Nephron (organoid): Measurements from ENCODE around the gene TWF2.

Experiments
- H3K27ac Mint-ChIP-seq, 3 experiments: 2 replicates each; pipeline ENCODE4 v1.8.0; 2020; ENCODE audit warnings: mixed read lengths in 3 of 3, mild to moderate bottlenecking in 2 of 3, moderate library complexity in 1 of 3
- H3K27me3 Mint-ChIP-seq: 2 replicates; pipeline ENCODE4 v1.8.0; 2021; ENCODE audit warnings: low read depth, mild to moderate bottlenecking, moderate library complexity, mixed read lengths
- H3K36me3 Mint-ChIP-seq: 2 replicates; pipeline ENCODE4 v1.8.0; 2020; ENCODE audit warnings: low read depth, mixed read lengths
- H3K4me1 Mint-ChIP-seq: 2 replicates; pipeline ENCODE4 v1.8.0; 2020; ENCODE audit warnings: mixed read lengths
- H3K4me3 Mint-ChIP-seq, 3 experiments: 2 replicates each; pipeline ENCODE4 v1.8.0; 2020; ENCODE audit warnings: mild to moderate bottlenecking in 3 of 3, mixed read lengths in 3 of 3, moderate library complexity in 2 of 3
- H3K9me3 Mint-ChIP-seq: 2 replicates; pipeline ENCODE4 v1.8.0; 2020; ENCODE audit warnings: mixed read lengths
- TF ChIP-seq, protein P1 (sequence below), 3 experiments: fragments of 200-600 bp; sonication (generic); IDR thresholded peaks; one replicate each; pipeline ENCODE4 v1.5.0; 2021; ENCODE audit warnings: antibody characterized with exemption in 3 of 3; ENCODE audit not compliant: unreplicated experiment in 3 of 3

Gene TWF2

GRCh38 chr3:52191663-52192062, 47.3 kb downstream of the TWF2 start:
- Mint-ChIP-seq H3K36me3 (no peaks in the 10 kb centered on the region), H3K27ac (peak overlapping the region in 2 of 3 experiments; percentile 67 to 89), H3K4me3 (no peak overlapping the region), H3K9me3 (no peaks in the 10 kb centered on the region), H3K27me3 (no peaks in the 10 kb centered on the region), H3K4me1 (peaks cover 47% of the 10 kb centered on the region)
- TF ChIP-seq, protein P1, sequence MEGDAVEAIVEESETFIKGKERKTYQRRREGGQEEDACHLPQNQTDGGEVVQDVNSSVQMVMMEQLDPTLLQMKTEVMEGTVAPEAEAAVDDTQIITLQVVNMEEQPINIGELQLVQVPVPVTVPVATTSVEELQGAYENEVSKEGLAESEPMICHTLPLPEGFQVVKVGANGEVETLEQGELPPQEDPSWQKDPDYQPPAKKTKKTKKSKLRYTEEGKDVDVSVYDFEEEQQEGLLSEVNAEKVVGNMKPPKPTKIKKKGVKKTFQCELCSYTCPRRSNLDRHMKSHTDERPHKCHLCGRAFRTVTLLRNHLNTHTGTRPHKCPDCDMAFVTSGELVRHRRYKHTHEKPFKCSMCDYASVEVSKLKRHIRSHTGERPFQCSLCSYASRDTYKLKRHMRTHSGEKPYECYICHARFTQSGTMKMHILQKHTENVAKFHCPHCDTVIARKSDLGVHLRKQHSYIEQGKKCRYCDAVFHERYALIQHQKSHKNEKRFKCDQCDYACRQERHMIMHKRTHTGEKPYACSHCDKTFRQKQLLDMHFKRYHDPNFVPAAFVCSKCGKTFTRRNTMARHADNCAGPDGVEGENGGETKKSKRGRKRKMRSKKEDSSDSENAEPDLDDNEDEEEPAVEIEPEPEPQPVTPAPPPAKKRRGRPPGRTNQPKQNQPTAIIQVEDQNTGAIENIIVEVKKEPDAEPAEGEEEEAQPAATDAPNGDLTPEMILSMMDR (IDR thresholded peaks at IDR 0.05; ENCODE audit: unreplicated experiment in 3 of 3): no peak

DNA sequence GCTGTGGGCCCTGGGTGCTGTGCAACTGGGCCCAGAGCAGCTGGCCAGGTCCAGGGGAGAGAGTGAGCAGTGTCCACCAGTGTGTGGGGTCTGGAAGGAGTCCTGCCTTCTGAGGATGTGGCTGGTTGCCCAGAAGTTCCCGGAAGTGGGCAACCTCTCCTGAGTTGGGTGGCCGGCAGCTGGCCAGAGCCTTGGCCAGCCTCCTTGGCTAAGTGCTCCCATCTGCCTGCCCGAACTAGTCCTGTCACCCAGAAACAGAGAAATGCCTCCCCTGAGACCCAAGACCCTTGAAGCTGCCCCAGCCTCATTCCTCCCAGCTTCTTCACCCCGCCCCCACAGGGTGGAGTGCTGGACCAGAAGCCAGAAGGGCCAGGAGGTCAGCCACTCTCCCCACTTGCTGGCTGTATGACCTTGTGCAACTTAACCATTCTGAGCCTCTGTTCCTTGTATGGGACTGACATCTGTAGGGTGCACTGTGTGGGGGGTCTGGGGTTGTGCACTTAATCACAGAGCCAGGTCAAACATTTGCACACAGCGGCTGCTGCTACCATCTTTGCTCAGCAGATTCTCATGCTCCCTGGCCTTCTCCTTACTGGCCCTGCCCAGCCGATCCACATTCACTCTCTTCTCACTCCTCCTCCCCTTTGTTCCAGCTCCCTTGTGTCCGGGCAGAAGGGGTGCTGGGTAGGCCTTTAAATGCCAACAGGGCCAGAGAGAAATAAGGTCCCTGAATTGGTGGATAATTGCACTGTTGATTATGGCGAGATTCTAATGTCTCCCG, 48.5 kb downstream of the TWF2 start:
- no peaks in the 10 kb centered on the region for H3K36me3 Mint-ChIP-seq
- H3K4me1 Mint-ChIP-seq: peaks cover 41% of the 10 kb centered on the region
- no peaks in the 10 kb centered on the region for H3K9me3 Mint-ChIP-seq
- H3K27me3 Mint-ChIP-seq: no peaks in the 10 kb centered on the region
- TF ChIP-seq, protein P1 (IDR thresholded peaks at IDR 0.05; ENCODE audit: unreplicated experiment in 3 of 3): no peak
- no peak overlapping the region for H3K4me3 Mint-ChIP-seq
- peak overlapping the region; percentile 71 to 96 (median 89) for H3K27ac Mint-ChIP-seq

GRCh38 chr3:52188556-52188955, 50.4 kb downstream of the TWF2 start:
- TF ChIP-seq, protein P1 (IDR thresholded peaks at IDR 0.05; ENCODE audit: unreplicated experiment in 3 of 3): no peak
- Mint-ChIP-seq H3K27ac (no peak overlapping the region), H3K27me3 (peaks cover 3% of the 10 kb centered on the region), H3K36me3 (no peaks in the 10 kb centered on the region), H3K4me3 (no peak overlapping the region), H3K4me1 (peaks cover 30% of the 10 kb centered on the region), H3K9me3 (no peaks in the 10 kb centered on the region)

DNA sequence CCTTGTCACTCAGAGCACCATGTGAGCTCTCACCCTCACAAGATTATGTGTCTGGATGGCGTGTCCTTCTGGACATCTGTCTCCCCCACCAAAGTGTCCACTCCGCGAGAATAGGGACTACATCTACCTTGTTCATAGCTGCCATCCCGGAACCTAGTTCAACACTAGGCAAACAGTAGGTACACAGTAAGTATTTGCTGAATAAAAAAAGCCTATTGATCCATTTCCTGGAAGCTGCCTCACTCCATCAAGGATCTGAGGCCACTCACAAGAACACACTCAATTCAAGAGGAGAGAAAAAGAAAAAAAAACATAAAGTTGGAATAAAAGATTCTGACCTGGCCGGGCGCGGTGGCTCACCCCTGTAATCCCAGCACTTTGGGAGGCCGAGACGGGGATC, 52.2 kb downstream of the TWF2 start:
- TF ChIP-seq, protein P1 (IDR thresholded peaks at IDR 0.05; ENCODE audit: unreplicated experiment in 3 of 3): no peak
- H3K36me3 Mint-ChIP-seq: no peaks in the 10 kb centered on the region
- no peak overlapping the region for H3K27ac Mint-ChIP-seq
- H3K4me1 Mint-ChIP-seq: peaks cover 20% of the 10 kb centered on the region
- H3K4me3 Mint-ChIP-seq: no peak overlapping the region
- peaks cover 7% of the 10 kb centered on the region for H3K27me3 Mint-ChIP-seq
- no peaks in the 10 kb centered on the region for H3K9me3 Mint-ChIP-seq

GRCh38 chr3:52185837-52186236, 53.1 kb downstream of the TWF2 start:
- Mint-ChIP-seq H3K27ac (no peak overlapping the region), H3K36me3 (no peaks in the 10 kb centered on the region), H3K27me3 (peaks cover 7% of the 10 kb centered on the region), H3K4me3 (no peak overlapping the region), H3K4me1 (peaks cover 13% of the 10 kb centered on the region), H3K9me3 (no peaks in the 10 kb centered on the region)
- TF ChIP-seq, protein P1 (IDR thresholded peaks at IDR 0.05; ENCODE audit: unreplicated experiment in 3 of 3): no peak

- TF ChIP-seq, protein P1 (IDR thresholded peaks at IDR 0.05; ENCODE audit: unreplicated experiment in 3 of 3): no peak
- no peaks in the 10 kb centered on the region for H3K9me3 Mint-ChIP-seq
- H3K27ac Mint-ChIP-seq: no peak overlapping the region
- no peak overlapping the region for H3K4me3 Mint-ChIP-seq
- H3K4me1 Mint-ChIP-seq: peaks cover 7% of the 10 kb centered on the region
- H3K36me3 Mint-ChIP-seq: no peaks in the 10 kb centered on the region
- peaks cover 7% of the 10 kb centered on the region for H3K27me3 Mint-ChIP-seq
These were observed 53.6 kb downstream of the TWF2 start for GRCh38 chr3:52185311-52185710.
